ENCODE data around the gene M1AP. TPM values are rescaled to one million over a fixed set of nuclear protein-coding genes. Genes with fewer than 3 reads are reported as not detected.

M1AP gene
- total RNA-seq, 1 donor from 2014 or later, result 0.20 TPM

- Histone ChIP-seq H3K27me3 (ENCODE audit: insufficient read depth, low read length) (peaks cover 10% of the 10 kb centered on the region), H3K4me1 (ENCODE audit: insufficient read depth, low read length) (no peaks in the 10 kb centered on the region), H2AFZ (ENCODE audit: low read depth, low read length) (no peak overlapping the region), H3K27ac (ENCODE audit: low read depth, low read length) (no peak overlapping the region), H3K79me2 (ENCODE audit: insufficient read depth, low read length) (no peaks in the 10 kb centered on the region), H4K20me1 (ENCODE audit: insufficient read depth, low read length) (no peaks in the 10 kb centered on the region), H3K36me3 (ENCODE audit: insufficient read depth, low read length) (no peaks in the 10 kb centered on the region), H3K9me3 (ENCODE audit: insufficient read depth, low read depth, low read length) (no peaks in the 10 kb centered on the region), H3K4me2 (ENCODE audit: low read length) (no peak overlapping the region), H3K4me3 (ENCODE audit: insufficient read depth, low read depth, low read length) (no peak overlapping the region), H3K9ac (ENCODE audit: low read length) (no peak overlapping the region)
- FAIRE-seq (no peak), DNase-seq (ENCODE audit: low read depth) (no peak)
- Mint-ChIP-seq H3K36me3 (ENCODE audit: low read depth, unreplicated experiment) (no peaks in the 10 kb centered on the region), H3K4me1 (ENCODE audit: low read depth, unreplicated experiment) (no peaks in the 10 kb centered on the region), H3K27ac (ENCODE audit: unreplicated experiment) (no peak overlapping the region), H3K27me3 (ENCODE audit: low read depth, unreplicated experiment) (peaks cover 8% of the 10 kb centered on the region), H3K9me3 (ENCODE audit: unreplicated experiment) (no peaks in the 10 kb centered on the region), H3K4me3 (ENCODE audit: unreplicated experiment) (no peak overlapping the region)
- TF ChIP-seq CTCF (IDR thresholded peaks at IDR 0.05; ENCODE audit: insufficient read depth, low read depth, low read length) (no peak), EZH2 (IDR thresholded peaks at IDR 0.05; ENCODE audit: insufficient read depth, low read length) (no peak)
These were observed 46.2 kb upstream of the M1AP start for GRCh38 chr2:74694281-74694680.

- no peak for TF ChIP-seq EZH2 (IDR thresholded peaks at IDR 0.05; ENCODE audit: insufficient read depth, low read length)
- TF ChIP-seq CTCF (IDR thresholded peaks at IDR 0.05; ENCODE audit: insufficient read depth, low read depth, low read length), result no peak
- no peak overlapping the region for H3K4me3 Mint-ChIP-seq (ENCODE audit: unreplicated experiment)
- no peak overlapping the region for H3K4me3 ChIP-seq (ENCODE audit: insufficient read depth, low read depth, low read length)
These were observed 45.5 kb upstream of the M1AP start for GRCh38 chr2:74693668-74694067.

GRCh38 chr2:74693213-74693612 lies 45.1 kb upstream of the M1AP start:
- no peaks in the 10 kb centered on the region for H3K9me3 ChIP-seq (ENCODE audit: insufficient read depth, low read depth, low read length)
- peaks cover 10% of the 10 kb centered on the region for H3K27me3 ChIP-seq (ENCODE audit: insufficient read depth, low read length)
- TF ChIP-seq EZH2 (IDR thresholded peaks at IDR 0.05; ENCODE audit: insufficient read depth, low read length), result no peak
- no peak for TF ChIP-seq CTCF (IDR thresholded peaks at IDR 0.05; ENCODE audit: insufficient read depth, low read depth, low read length)
- H3K36me3 ChIP-seq (ENCODE audit: insufficient read depth, low read length), result no peaks in the 10 kb centered on the region
- FAIRE-seq (no peak), DNase-seq (ENCODE audit: low read depth) (no peak)
- H3K4me3 Mint-ChIP-seq (ENCODE audit: unreplicated experiment), result no peak overlapping the region
- no peaks in the 10 kb centered on the region for H3K36me3 Mint-ChIP-seq (ENCODE audit: low read depth, unreplicated experiment)
- no peak overlapping the region for H3K4me3 ChIP-seq (ENCODE audit: insufficient read depth, low read depth, low read length)
- no peak overlapping the region for H3K27ac ChIP-seq (ENCODE audit: low read depth, low read length)
- no peaks in the 10 kb centered on the region for H4K20me1 ChIP-seq (ENCODE audit: insufficient read depth, low read length)
- no peak overlapping the region for H3K27ac Mint-ChIP-seq (ENCODE audit: unreplicated experiment)
- no peak overlapping the region for H3K4me2 ChIP-seq (ENCODE audit: low read length)
- H3K9me3 Mint-ChIP-seq (ENCODE audit: unreplicated experiment), result no peaks in the 10 kb centered on the region
- H3K79me2 ChIP-seq (ENCODE audit: insufficient read depth, low read length), result no peaks in the 10 kb centered on the region
- H3K27me3 Mint-ChIP-seq (ENCODE audit: low read depth, unreplicated experiment), result peaks cover 8% of the 10 kb centered on the region
- H2AFZ ChIP-seq (ENCODE audit: low read depth, low read length), result no peak overlapping the region
- no peaks in the 10 kb centered on the region for H3K4me1 ChIP-seq (ENCODE audit: insufficient read depth, low read length)
- no peaks in the 10 kb centered on the region for H3K4me1 Mint-ChIP-seq (ENCODE audit: low read depth, unreplicated experiment)
- H3K9ac ChIP-seq (ENCODE audit: low read length), result no peak overlapping the region

More at GRCh38 chr2:74693668-74694067, 45.5 kb upstream of the M1AP start:
- no peaks in the 10 kb centered on the region for H4K20me1 ChIP-seq (ENCODE audit: insufficient read depth, low read length)
- peaks cover 10% of the 10 kb centered on the region for H3K27me3 ChIP-seq (ENCODE audit: insufficient read depth, low read length)
- peaks cover 8% of the 10 kb centered on the region for H3K27me3 Mint-ChIP-seq (ENCODE audit: low read depth, unreplicated experiment)
- H3K4me2 ChIP-seq (ENCODE audit: low read length), result no peak overlapping the region
- no peaks in the 10 kb centered on the region for H3K9me3 ChIP-seq (ENCODE audit: insufficient read depth, low read depth, low read length)
- H3K27ac Mint-ChIP-seq (ENCODE audit: unreplicated experiment), result no peak overlapping the region
- H3K36me3 ChIP-seq (ENCODE audit: insufficient read depth, low read length), result no peaks in the 10 kb centered on the region
- no peaks in the 10 kb centered on the region for H3K79me2 ChIP-seq (ENCODE audit: insufficient read depth, low read length)
- DNase-seq (ENCODE audit: low read depth) (no peak), FAIRE-seq (no peak)
- no peaks in the 10 kb centered on the region for H3K36me3 Mint-ChIP-seq (ENCODE audit: low read depth, unreplicated experiment)
- no peaks in the 10 kb centered on the region for H3K9me3 Mint-ChIP-seq (ENCODE audit: unreplicated experiment)
- no peaks in the 10 kb centered on the region for H3K4me1 ChIP-seq (ENCODE audit: insufficient read depth, low read length)
- no peak overlapping the region for H3K27ac ChIP-seq (ENCODE audit: low read depth, low read length)
- no peak overlapping the region for H2AFZ ChIP-seq (ENCODE audit: low read depth, low read length)
- H3K4me1 Mint-ChIP-seq (ENCODE audit: low read depth, unreplicated experiment), result no peaks in the 10 kb centered on the region
- no peak overlapping the region for H3K9ac ChIP-seq (ENCODE audit: low read length)

All from astrocyte (in vitro differentiated cells and primary cell).